T47D (cell line): ENCODE data around the gene ARHGAP29.

Experiments used
- DNase-seq, 2 experiments: peaks; one replicate each; pipeline versions ENCODE4 v3.0.0 to v3.0.0-alpha.2; 2011 to 2012; ENCODE audit warnings: low read depth in 1 of 2, low spot score in 1 of 2
- JUND ChIP-seq: IDR thresholded peaks from 2 replicates; pipeline ENCODE4 v1.6.1; 2012; ENCODE audit warnings: low read depth
- in situ Hi-C: cut with HindIII; loops from 2 replicates; pipeline ENCODE4 v1.10.0; 2016; ENCODE audit warnings: low sequenced_read_pairs, low pct_unique_long_range_greater_than_20kb

Gene ARHGAP29

DNA sequence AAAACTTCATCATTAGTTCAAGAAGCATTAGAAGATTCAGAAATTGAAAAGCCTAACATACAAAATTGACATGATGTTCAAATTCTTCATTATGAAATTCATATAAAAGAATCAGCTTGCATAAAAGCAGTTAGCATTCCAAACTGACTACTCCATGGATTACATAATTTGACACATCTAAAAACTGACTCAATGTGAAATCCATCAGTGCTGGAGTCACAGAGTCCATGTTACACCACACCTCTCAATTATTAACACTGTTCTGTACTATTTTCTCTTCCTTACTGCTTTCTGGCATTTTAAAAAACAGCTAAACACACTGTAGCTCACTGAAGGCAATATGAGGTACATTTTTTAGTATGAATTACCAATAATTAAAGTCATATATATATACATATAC lies 28.0 kb downstream of the ARHGAP29 start:
- in situ Hi-C loops = no loop called here
- TF ChIP-seq JUND = no peak
- DNase-seq = no peak

- in situ Hi-C loops = no loop called here
- no peak for TF ChIP-seq JUND
- DNase-seq = no peak
Observed at GRCh38 chr1:94207695-94208094, 29.7 kb downstream of the ARHGAP29 start.

GRCh38 chr1:94205639-94206038 lies 31.7 kb downstream of the ARHGAP29 start:
- DNase-seq = no peak
- in situ Hi-C loops = no loop called here
- no peak for TF ChIP-seq JUND

DNA sequence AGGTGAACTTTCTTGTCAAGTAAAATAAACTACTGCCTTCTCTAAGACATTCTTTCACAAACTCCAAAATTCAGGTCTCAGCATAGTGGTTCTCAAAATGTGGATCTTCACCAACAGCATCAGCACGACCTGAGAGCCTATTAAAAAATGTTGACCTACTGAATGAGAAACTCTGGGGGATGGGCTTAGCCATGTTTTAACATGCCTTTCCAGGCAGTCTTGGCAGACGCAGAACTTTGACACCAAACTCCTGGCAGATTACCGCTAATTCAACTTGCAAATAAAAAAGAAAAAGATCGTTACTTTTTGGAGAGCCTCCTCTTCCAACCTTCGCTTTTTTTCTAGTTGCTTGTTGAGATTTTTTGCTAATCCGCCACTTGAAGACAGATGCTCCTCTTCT lies 35.1 kb downstream of the ARHGAP29 start:
- no peak for TF ChIP-seq JUND
- DNase-seq = no peak
- in situ Hi-C loops = no loop called here

DNA sequence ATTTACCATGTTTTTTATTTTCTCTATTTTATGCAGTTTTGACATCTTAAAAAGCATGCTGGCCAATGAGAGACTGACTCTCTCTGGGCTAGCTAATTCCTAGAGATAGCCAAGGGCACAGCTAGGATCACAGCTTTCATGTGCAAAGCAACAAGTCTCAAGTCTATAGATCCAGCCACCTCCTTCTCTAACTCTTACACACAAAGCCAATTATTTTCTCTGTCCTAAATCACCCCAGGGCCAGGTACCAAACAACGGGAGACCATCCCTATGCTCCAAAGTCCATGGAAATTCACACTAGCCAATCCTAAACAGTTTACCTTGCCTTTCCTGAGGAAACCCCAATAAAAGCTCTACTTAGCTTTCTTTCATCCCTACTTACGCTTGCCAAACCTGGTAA lies 38.0 kb downstream of the ARHGAP29 start:
- in situ Hi-C loops = no loop called here

DNA sequence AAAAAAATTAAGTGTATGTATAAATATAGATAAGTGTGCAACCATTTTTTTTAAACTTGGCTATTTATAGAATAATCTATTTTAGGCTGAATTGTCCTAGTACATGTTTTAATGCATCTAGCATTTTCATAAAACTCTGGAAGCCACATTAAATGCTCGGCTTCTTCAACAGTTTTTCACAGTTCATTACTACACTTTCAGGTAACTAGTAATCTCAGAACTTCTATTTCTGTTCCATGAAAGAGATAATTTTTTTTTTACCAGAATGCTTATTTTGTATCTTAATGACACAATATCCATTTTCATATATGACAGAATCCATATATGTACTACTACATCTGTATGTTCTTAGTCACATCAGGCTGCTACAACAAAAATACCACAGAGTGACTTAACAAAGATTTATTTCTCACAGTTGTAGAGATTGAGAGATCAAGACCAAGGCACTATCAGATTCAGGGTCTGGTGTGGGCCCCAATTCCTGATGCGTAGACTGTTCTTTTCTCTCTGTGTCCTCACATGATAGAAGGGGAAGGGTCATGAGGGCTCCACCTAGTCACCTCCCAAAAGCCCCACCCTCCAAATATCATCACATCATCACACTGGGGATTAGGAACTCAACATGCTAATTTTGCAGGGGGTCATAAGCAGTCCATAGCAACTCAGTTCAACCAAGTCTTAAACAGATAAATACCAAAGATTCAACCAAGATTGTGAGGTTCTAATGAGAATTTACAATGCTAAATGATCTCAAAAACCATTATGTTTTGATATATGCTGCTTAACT lies 43.1 kb downstream of the ARHGAP29 start:
- DNase-seq = no peak
- TF ChIP-seq JUND = no peak
- in situ Hi-C loops = no loop called here

More for the DNA sequence above, 38.0 kb downstream of the ARHGAP29 start:
- no peak for DNase-seq
- TF ChIP-seq JUND = no peak

DNA sequence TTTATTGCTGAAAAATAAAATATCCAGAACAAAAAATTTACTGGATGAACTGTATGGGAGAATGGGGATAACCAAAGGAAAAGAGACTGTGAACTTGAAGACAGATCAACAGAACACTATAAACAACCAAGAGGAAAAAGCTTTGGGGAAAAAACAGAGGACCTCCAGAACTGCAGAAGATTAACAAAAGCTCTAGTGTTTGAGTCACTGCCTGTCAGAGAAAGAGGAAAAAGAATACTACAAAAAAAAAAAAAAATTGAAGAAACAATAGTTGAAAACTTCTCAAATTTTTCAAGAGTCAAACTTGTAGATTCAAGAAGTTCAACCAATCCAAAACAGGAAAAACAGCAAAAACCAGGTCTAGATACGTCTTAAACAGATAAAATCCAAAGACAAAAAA lies 44.3 kb downstream of the ARHGAP29 start:
- in situ Hi-C loops = no loop called here
- no peak for DNase-seq
- TF ChIP-seq JUND = no peak

- in situ Hi-C loops = no loop called here
- TF ChIP-seq JUND = no peak
- no peak for DNase-seq
Observed at GRCh38 chr1:94191216-94191615, 46.2 kb downstream of the ARHGAP29 start.

DNA sequence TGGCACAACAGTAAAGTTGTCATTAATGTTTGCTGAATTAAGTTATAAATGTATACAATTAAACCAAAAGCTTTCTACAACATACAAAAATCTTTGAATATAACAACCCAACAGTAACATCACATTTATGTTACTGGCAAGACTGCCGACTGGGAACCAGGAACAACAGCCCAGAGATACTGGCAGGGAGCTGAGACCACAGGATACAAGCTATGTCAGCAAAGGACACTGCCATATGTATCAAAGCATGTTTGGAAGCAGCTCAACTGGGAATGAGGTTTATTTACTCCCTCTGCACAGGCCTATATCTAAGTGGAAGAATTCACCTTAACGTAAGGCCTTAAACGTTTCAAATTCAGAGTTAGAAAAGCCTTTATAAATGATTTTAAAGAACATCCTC lies 50.4 kb downstream of the ARHGAP29 start:
- no peak for TF ChIP-seq JUND
- in situ Hi-C loops = no loop called here
- no peak for DNase-seq

GRCh38 chr1:94183197-94183815 lies 54.1 kb downstream of the ARHGAP29 start:
- TF ChIP-seq JUND = no peak
- in situ Hi-C loops = no loop called here
- DNase-seq = no peak

DNA sequence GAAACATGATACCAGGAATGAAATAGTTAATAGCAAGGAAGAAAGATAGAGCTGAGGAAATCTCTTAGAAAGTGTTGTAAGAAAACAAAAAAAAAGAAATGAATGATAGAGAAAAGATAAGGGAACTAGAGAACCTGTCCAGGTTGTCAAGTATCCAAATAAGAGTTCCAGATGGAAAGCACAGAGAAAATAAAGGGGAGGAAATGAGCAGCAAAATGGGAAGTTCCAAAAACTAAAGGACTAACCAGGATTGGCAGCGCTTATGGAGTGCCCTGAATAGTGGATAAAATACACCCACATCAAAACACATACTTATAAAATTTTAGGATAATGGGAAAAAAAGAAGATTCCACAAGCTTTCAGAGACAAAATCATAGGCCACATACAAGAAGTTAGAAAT lies 55.2 kb downstream of the ARHGAP29 start:
- in situ Hi-C loops = no loop called here
- TF ChIP-seq JUND = no peak
- no peak for DNase-seq

DNA sequence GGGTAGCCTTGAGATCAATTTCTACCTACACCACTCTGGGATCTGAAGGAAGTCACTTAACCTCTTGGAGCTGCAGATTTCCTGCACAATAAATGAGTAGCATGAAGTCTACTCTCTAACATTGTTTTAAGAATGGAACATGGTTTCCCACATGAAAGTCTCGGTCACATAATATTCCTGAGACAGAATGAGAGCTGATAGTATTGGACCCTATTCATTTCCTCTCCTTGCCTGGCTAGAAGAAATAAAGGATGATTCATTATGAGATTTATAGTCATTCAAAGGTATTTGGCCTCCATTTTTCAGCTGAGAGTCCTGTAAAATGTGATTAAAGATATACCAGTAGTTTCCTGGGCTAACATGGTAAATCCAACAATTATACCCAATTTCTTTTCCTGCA lies 56.7 kb downstream of the ARHGAP29 start:
- TF ChIP-seq JUND = no peak
- no peak for DNase-seq
- in situ Hi-C loops = no loop called here

DNA sequence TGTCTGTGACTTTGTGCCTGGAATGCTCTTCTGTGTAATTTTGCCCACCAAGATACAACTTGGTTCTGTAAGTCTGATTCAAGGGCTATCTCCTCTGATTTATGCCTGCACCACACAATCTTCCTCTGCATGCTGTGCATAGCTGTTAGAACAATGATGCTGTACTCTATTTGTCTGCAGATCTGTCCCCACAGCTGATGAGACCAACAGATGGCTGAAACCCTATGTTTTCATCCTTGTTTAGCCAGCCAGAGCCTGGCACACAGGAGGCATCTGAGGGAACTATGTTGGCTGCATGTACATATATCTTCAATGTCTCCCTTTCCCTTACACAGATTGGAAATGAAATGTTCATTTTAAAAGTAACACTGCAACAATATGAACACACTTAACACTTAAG lies 58.5 kb downstream of the ARHGAP29 start:
- no peak for DNase-seq
- no peak for TF ChIP-seq JUND
- in situ Hi-C loops = no loop called here

DNA sequence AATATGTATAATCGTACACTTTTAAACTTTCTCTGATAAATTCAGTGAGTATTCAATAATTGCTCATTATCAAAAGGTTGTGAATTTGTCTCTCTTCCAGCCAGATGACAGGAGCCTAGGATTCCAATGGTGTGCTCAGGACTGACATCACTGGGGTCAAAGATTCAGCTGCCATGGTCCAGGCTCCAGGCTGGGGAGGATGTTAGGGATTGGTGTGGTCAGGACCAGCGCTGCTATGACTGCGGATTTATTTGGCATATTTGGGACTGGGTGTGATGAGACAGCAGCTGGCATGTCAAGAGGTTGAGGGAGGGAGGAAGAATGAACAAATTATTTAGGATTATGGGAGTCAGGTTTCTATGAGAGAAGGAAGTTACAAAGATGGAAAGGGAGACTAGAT lies 68.3 kb downstream of the ARHGAP29 start:
- no peak for DNase-seq
- TF ChIP-seq JUND = no peak
- in situ Hi-C loops = no loop called here
